ENCODE measurements around the gene SEC61A1.

Gene SEC61A1

DNA sequence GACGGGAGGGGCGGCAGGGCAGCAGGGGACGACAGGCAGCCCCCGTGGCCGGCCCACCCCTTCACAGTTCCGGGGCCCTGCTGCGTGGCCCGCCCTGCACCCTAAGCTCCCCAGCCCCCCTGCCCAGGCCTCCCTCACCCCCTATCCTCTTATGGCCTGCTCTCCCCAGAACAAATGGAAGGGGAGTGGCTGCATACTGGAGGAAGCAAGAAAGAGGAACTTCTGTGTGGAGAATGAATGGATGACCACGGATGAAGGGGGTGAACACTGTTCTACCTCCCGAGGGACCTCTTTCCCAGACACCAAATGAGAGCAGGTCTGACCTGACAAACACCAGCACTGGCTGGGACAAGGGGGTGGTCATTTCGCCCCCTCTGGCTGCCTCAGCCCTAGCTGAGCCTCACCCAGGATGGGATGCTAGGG, 25.0 kb downstream of the SEC61A1 start:
- no peak for DNase-seq (ENCODE audit: low read depth, low spot score)

DNA sequence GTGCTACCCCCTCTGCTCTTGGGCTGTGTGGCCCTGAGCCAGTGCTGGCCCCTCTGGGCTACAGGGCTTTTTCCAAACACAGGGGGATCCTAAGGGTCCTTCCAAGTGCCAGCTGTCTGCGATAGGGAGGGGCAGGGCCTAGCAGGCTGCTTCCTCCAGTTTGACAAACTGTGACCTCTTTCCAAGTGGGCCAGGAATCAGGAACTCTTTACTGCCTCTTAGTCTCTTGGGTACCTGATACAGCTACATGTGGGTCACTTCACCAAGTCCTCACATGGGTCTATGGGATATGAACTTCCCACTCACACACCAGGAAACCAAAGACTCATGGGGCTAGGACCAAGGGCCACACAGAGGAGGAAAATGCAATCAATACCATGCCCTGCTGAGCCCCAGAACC, 25.4 kb downstream of the SEC61A1 start:
- no peak for DNase-seq (ENCODE audit: low read depth, low spot score)

DNA sequence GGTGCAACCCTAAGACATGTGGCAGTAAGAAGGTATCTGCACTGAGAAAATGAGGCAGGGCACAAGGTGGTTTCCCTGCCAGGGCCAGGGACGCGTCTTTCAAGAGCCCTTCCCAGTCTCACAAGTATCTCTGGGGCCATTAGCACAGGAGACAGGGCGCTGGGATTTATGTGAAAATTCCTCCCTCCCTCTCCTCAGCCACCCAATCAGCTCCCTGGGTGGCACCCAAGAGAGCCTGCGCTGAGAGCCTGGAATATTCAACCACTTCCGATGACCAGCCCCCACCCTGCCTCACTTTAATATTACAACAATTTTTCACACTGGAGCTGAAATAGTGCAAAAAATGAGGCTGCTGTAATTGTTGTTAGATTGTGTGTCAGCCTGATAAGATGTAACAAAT, 26.1 kb downstream of the SEC61A1 start:
- no peak for DNase-seq (ENCODE audit: low read depth, low spot score)

GRCh38 chr3:128078875-128079274, 26.6 kb downstream of the SEC61A1 start:
- no peak for DNase-seq (ENCODE audit: low read depth, low spot score)

- no peak for DNase-seq (ENCODE audit: low read depth, low spot score)
Observed at GRCh38 chr3:128079823-128080222, 27.6 kb downstream of the SEC61A1 start.

DNA sequence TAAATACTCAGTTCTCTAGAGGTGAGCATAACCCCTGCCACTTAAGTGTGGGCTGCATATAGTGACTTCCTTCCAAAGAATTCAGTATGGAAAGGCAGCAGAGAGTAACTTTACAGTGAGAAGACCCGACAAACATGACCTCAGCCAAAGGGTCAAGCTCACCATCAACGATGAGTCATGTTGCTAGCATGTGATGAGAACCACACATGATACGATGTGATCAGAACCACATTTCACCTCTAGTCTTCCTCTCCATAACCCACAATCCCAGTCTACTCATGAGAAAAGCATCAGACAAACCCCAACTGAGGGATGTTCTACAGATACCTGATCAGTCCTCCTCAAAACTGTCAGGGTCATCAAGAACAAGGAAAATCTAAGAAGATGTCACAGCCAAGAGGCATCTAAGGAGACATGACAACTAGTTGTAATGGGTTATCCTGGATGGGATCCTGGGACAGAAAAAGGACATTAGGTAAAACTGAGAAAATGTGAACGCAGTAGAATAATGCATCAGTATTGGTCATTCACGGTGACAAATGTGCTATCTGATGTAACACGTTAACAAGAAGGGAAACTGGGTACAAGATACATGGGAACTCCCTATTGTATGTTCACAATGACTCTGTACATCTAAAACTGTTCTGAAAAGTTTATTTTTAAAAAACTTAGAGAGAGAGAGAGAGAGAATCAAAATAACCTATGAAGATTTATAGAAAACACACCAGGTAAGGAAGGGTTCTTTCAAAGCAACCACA, 28.3 kb downstream of the SEC61A1 start:
- no peak for DNase-seq (ENCODE audit: low read depth, low spot score)

DNA sequence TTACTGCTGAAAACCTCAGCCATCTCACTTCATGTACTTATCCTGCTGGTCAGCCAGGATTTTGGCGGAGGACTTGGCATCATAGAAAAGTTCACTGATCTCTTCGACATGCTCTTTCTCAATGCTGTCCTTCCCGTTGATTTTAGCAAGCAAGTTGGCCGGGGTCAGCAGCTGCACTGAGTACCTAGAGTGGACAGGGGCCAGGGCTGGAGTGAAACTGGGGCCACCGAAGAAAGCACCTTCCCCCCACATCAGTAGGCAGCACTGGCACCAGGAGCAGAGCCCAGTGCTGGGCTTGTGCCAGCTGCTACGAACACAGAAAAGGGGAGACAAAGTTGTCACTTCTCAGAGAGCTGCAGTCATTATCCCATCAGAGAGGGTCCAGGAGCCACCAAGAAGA, 29.0 kb downstream of the SEC61A1 start:
- no peak for DNase-seq (ENCODE audit: low read depth, low spot score)

GRCh38 chr3:128081846-128082245, 29.6 kb downstream of the SEC61A1 start:
- no peak for DNase-seq (ENCODE audit: low read depth, low spot score)

- DNase-seq (ENCODE audit: low read depth, low spot score), result no peak
Observed at GRCh38 chr3:128082546-128082945, 30.3 kb downstream of the SEC61A1 start.

DNA sequence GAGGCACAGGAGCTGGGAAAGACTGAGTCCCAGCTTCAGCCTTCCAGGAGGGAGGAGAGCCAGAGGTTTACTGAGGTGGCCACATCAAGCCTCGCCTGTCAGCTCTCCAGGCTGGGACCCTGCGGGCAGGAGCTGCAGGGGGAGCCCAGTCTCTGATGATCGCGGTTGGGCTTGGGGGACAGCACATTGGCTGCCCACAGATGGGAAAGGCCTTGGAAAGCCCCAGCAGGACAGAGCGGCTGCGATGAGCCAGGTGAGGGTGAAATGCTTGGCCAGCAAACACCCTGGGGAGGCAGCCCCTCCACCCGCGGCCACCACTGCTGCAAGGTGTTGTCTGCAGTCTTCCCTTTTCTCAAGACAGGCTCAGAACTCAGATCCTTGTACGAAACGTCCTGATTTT, 31.2 kb downstream of the SEC61A1 start:
- DNase-seq (ENCODE audit: low read depth, low spot score), result no peak

GRCh38 chr3:128083980-128084674, 31.9 kb downstream of the SEC61A1 start:
- DNase-seq (ENCODE audit: low read depth, low spot score), result no peak

GRCh38 chr3:128084675-128085021, 32.4 kb downstream of the SEC61A1 start:
- no peak for DNase-seq (ENCODE audit: low read depth, low spot score)

- no peak for DNase-seq (ENCODE audit: low read depth, low spot score)
Observed at GRCh38 chr3:128089135-128089534, 36.9 kb downstream of the SEC61A1 start.

DNA sequence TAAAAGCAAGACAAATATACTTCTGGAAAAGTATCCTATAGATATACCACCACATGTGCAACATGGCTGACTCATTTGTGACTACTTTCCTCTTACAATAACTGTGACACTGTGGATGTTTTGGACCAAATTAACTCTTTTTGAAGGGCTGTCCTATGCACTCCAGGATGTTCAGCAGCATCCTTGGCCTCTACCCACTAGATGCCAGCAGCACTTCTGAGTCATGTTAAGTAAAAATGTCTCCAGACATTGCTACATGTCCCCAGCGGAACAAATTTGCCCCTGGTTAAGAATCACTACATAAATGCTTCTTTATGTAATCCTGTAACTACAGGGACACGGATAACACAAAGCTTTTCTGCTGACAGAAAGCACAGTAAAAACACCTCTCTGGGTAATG, 39.3 kb downstream of the SEC61A1 start:
- DNase-seq (ENCODE audit: low read depth, low spot score), result no peak

GRCh38 chr3:128094295-128095151, 42.3 kb downstream of the SEC61A1 start:
- no peak for DNase-seq (ENCODE audit: low read depth, low spot score)

DNA sequence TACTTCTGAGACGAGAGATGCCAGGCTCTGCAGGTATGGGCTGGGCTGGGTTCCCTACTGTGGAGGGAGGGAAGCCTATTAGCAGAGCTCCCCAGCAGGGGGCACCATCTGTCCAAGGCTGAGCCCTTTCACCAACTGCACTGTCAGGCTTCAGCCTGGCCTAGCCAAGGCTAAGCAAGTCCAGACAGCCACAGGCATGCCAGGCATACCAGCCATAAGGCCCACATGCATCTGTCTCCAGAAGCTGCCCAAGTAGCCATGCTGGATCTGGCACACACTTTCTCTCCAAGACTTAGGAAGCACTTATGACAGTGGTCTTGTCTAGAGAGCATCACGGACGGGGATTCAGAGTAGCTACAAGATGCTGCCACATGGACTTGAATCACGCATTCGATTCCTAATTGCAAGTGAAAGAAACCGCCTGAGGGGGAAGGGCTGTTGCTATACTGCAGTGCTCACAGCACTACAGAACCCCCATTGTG, 43.0 kb downstream of the SEC61A1 start:
- DNase-seq (ENCODE audit: low read depth, low spot score), result peak; percentile 50

GRCh38 chr3:128098234-128098633, 46.0 kb downstream of the SEC61A1 start:
- no peak for DNase-seq (ENCODE audit: low read depth, low spot score)

DNA sequence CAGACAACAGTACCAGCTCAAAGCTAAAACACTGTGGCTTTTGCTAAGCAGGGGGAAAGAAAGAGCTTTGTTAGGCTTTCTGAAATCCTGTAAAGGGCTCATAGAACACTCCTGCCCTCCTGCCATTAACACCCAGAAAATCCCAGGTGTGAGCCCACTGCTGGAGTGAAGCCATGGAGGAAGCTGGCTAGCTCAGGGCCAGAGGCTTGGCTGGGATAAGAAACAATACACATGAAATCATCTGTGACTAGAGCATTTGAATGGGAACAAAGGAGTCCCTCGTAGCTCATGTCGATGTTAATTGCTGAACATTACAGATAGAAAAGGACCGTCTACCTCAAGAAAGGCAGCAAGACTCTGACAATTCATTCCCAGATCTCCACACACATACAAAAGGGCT, 47.9 kb downstream of the SEC61A1 start:
- DNase-seq (ENCODE audit: low read depth, low spot score), result no peak

DNA sequence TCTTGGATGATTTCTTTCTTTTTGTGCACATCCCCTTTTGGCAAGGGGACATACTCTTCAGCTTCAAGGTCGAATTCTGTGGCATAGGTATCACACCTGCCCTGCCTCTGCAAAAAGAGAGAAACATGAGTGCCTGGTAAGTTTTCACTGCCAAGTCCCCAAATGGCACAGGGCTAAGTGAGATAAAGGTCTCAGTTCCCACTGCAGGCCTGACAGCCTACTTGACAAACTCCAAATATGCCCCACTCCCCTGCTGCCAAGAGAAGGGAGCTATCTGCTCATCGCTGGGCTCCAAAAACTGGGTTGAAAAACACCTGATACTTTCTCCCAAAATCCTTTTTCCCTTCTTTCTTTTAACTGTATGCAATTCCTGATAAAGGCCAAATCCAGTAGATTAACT, 48.4 kb downstream of the SEC61A1 start:
- DNase-seq (ENCODE audit: low read depth, low spot score), result no peak

- no peak for DNase-seq (ENCODE audit: low read depth, low spot score)
Observed at GRCh38 chr3:128103136-128103676, 51.0 kb downstream of the SEC61A1 start.

DNA sequence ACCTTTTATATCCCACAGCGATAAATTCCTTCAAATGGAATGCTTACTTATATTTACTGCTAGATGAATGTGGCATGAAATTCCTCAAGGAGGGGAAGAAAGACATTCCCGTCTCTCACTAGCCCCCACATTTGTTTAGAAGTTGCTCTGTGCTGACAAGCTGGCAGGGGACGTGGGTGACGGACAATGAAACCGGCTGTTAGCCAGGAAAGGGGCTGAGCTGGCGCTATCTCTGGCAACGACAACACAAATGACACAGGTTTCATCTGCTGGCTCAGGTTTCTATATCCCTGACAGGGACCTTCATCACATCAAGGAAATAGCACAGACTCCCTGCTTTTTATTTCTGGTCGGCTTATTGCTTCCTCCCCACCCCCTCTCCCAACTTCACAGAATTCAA, 55.6 kb downstream of the SEC61A1 start:
- no peak for DNase-seq (ENCODE audit: low read depth, low spot score)

DNA sequence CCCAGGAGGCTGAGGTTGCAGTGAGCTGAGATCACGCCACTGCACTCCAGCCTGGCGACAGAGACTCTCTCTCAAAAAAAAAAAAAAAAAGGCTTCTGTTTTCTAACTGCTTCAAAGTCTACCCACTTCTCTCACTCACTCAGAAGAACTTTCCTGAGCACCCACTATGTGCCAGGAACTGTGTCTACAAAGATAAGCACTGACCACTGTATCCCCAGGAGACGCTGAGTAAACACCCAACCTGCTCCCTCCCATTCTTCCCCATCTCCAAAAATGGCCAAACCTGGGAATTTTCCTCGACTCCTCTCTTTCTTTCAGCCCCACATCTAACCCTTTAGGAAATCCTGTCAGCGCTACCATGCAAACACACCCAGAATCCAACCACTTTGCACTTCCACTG, 58.9 kb downstream of the SEC61A1 start:
- DNase-seq (ENCODE audit: low read depth, low spot score), result no peak

All from iPS DF 19.7 (cell line).